K562 (cell line): ENCODE measurements around the gene ZNF219. TPM values are rescaled to one million over a fixed set of nuclear protein-coding genes. Genes with fewer than 3 reads are reported as not detected.

ENCODE experiments used
- ATAC-seq: fragments of 200-7000 bp; cut with Tn5 transposase; 3 replicates; pipeline ENCODE4 v1.9.1; 2020; ENCODE audit warnings: moderate library complexity
- BruUV-seq: library from RNA; stranded (reverse); fragments of 400-500 nt; replicated peaks from 2 replicates; lab custom pipeline; 2021; lab: Mats Ljungman, UMichigan
- CTCF ChIA-PET: fragments of 300-600 bp; formaldehyde crosslinking; extraction: SDS; loops from one replicate; lab custom pipeline; 2021; ENCODE audit warnings: low intra/inter-chr PET ratio; lab: Yijun Ruan, JAX
- POLR2A ChIA-PET: fragments of 300-600, 350-650 bp; sonication (Branson Sonifier 250); formaldehyde crosslinking; extraction: SDS; loops from one replicate; lab custom pipeline; 2021; ENCODE audit warnings: antibody characterized with exemption, inconsistent platforms; lab: Yijun Ruan, JAX
- DNase-seq, 4 experiments: peaks; one replicate each; pipeline versions ENCODE4 v3.0.0 to v3.0.0-alpha.2; 2011 to 2018; ENCODE audit warnings: low spot score in 3 of 4, mixed read lengths in 3 of 4; ENCODE audit errors: extremely low read depth in 1 of 4
- FAIRE-seq: peaks from 2 replicates; lab custom pipeline; 2011; peaks lifted over from hg19 to GRCh38; lab: Jason Lieb, UNC
- H2AFZ ChIP-seq: 2 replicates; pipeline ENCODE4 v1.6.0; 2011; ENCODE audit warnings: low read depth, low read length, control low read depth, inconsistent platforms
- H3K27ac ChIP-seq: fragments of 200-600 bp; 3 replicates; pipeline ENCODE4 v1.8.0; 2011; ENCODE audit warnings: low read depth, mild to moderate bottlenecking, control low read depth, inconsistent platforms, low read length, moderate library complexity, mixed read lengths; ENCODE audit errors: extremely low read depth
- H3K27me3 ChIP-seq, 2 experiments: fragments of 300-600 bp in 1 of 2; 2 replicates in 1 of 2; 3 replicates in 1 of 2; pipeline versions ENCODE4 v1.6.0 to v1.8.0; 2011; ENCODE audit warnings: inconsistent platforms in 2 of 2, low read length in 2 of 2, mild to moderate bottlenecking in 1 of 2, mixed read lengths in 1 of 2, moderate library complexity in 1 of 2; ENCODE audit not compliant: control insufficient read depth in 2 of 2, insufficient read depth in 2 of 2
- H3K36me3 ChIP-seq: fragments of 300-600 bp; 3 replicates; pipeline ENCODE4 v1.8.0; 2011; ENCODE audit warnings: mild to moderate bottlenecking, low read length, inconsistent platforms; ENCODE audit not compliant: control insufficient read depth, insufficient read depth
- H3K4me1 ChIP-seq, 2 experiments: fragments of 200-600 bp in 1 of 2; replicated peaks in 1 of 2; 2 replicates in 1 of 2; 3 replicates in 1 of 2; pipeline versions ENCODE4 v1.5.1 to v1.8.0; 2011; ENCODE audit warnings: inconsistent platforms in 2 of 2, low read length in 2 of 2, mild to moderate bottlenecking in 1 of 2, mixed read lengths in 1 of 2, moderate library complexity in 1 of 2; ENCODE audit not compliant: control insufficient read depth in 2 of 2, insufficient read depth in 2 of 2
- H3K4me2 ChIP-seq: 2 replicates; pipeline ENCODE4 v1.6.1; 2011; ENCODE audit warnings: low read length, control low read depth, inconsistent platforms, mixed read lengths; ENCODE audit not compliant: insufficient read depth
- H3K4me3 ChIP-seq: fragments of 200-600 bp; sonication (generic), shearing (Covaris generic); 2 replicates; pipeline ENCODE4 v1.5.1; 2016; ENCODE audit warnings: control low read depth, inconsistent platforms
- H3K79me2 ChIP-seq: fragments of 200-600 bp; 3 replicates; pipeline ENCODE4 v1.8.0; 2011; ENCODE audit warnings: low read length, inconsistent platforms; ENCODE audit not compliant: control insufficient read depth, insufficient read depth
- H3K9ac ChIP-seq, 2 experiments: 2 replicates each; pipeline versions ENCODE4 v1.6.0 to v1.6.1; 2011; ENCODE audit warnings: low read depth in 2 of 2, low read length in 2 of 2, control low read depth in 1 of 2, inconsistent platforms in 1 of 2, mild to moderate bottlenecking in 1 of 2, mixed read lengths in 1 of 2; ENCODE audit not compliant: insufficient read depth in 1 of 2
- H3K9me1 ChIP-seq: one replicate; pipeline ENCODE4 v1.6.0; 2011; ENCODE audit warnings: inconsistent platforms, mild to moderate bottlenecking, low read length, moderate library complexity; ENCODE audit not compliant: control insufficient read depth, insufficient read depth
- H3K9me3 ChIP-seq: replicated peaks from 2 replicates; pipeline ENCODE4 v1.5.1; 2011; ENCODE audit warnings: low read depth, low read length, inconsistent platforms; ENCODE audit not compliant: control insufficient read depth, insufficient read depth
- H4K20me1 ChIP-seq: replicated peaks from 2 replicates; pipeline ENCODE4 v1.6.1; 2011; ENCODE audit warnings: low read length, inconsistent platforms, mixed read lengths; ENCODE audit not compliant: control insufficient read depth, insufficient read depth
- E2F5 ChIP-seq: sonication (generic); formaldehyde crosslinking; IDR thresholded peaks from 2 replicates; pipeline ENCODE4 v1.8.0; 2022; ENCODE audit warnings: mild to moderate bottlenecking, missing genetic modification reagents
- GATA2 ChIP-seq: sonication (generic); formaldehyde crosslinking; IDR thresholded peaks from 2 replicates; pipeline ENCODE4 v1.4.0; 2020; ENCODE audit warnings: mild to moderate bottlenecking, missing genetic modification reagents
- NFXL1 ChIP-seq: fragments of 450-650 bp; formaldehyde crosslinking; IDR thresholded peaks from 2 replicates; pipeline ENCODE4 v1.4.0; 2021; ENCODE audit warnings: mild to moderate bottlenecking
- SMARCA4 ChIP-seq: fragments of 450-650 bp; IDR thresholded peaks from 2 replicates; pipeline ENCODE4 v1.6.1; 2016
- TRIM25 ChIP-seq: fragments of 450-650 bp; IDR thresholded peaks from 2 replicates; pipeline ENCODE4 v1.7.0; 2016; ENCODE audit warnings: borderline replicate concordance
- XRCC5 ChIP-seq: fragments of 200-400 bp; formaldehyde crosslinking; IDR thresholded peaks from 2 replicates; pipeline ENCODE4 v1.6.1; 2017; ENCODE audit warnings: low read depth, mild to moderate bottlenecking, low read length
- ZNF133 ChIP-seq: fragments of 250-450 bp; sonication (Bioruptor Pico); IDR thresholded peaks from 2 replicates; pipeline ENCODE4 v1.4.0; 2020; ENCODE audit warnings: mild to moderate bottlenecking
- ZNF263 ChIP-seq: sonication (generic); formaldehyde crosslinking; IDR thresholded peaks from 2 replicates; pipeline ENCODE4 v1.8.0; 2022; ENCODE audit warnings: mild to moderate bottlenecking, missing genetic modification reagents, borderline replicate concordance
- ZNF764 ChIP-seq: fragments of 250-450 bp; sonication (Bioruptor Pico); IDR thresholded peaks from 2 replicates; pipeline ENCODE4 v1.4.0; 2020; ENCODE audit warnings: low read depth, mild to moderate bottlenecking, moderate library complexity
- WGBS: fragments of 100-300 bp; shearing (Covaris generic); methylation state at CpG from one replicate; pipeline ENCODE4 v1.1.6; 2016; ENCODE audit warnings: low coverage, mixed read lengths; ENCODE audit not compliant: insufficient coverage; ENCODE audit errors: missing lambda C conversion rate; 5-methylcytosine and 5-hydroxymethylcytosine counted together
- in situ Hi-C: fragments of 300-500 bp; cut with MboI; formaldehyde crosslinking; loops from 4 replicates; pipeline ENCODE4 v1.15.0; 2018; ENCODE audit warnings: inconsistent platforms, mixed read lengths
- intact Hi-C: fragments of 100-400 bp; cut with micrococcal nuclease; formaldehyde crosslinking; loops from 2 replicates; pipeline ENCODE4 v1.14.2; 2022
- polyA plus RNA-seq, 8 experiments: library from polyadenylated mRNA; depleted of rRNA in 4 of 8; stranded (reverse) in 5 of 8; unstranded in 3 of 8; fragments of >200 nt; fragmentation: Nextera tagmentation in 2 of 8; fragmentation: Illumina TruSeq in 1 of 8; extraction: Ambion mirVana in 2 of 8; extraction: Trizol in 1 of 8; gene quantifications; 2 replicates each; pipeline versions ENCODE4 v1.2.1 to v1.2.3, GENCODE V29; 2011 to 2014; ENCODE audit warnings: inconsistent platforms in 1 of 8, missing spikeins in 1 of 8
- total RNA-seq, 7 experiments: library from RNA; depleted of rRNA in 6 of 7; stranded (reverse); fragments of >200 nt in 6 of 7; fragmentation: Illumina TruSeq in 2 of 7; extraction: Trizol in 2 of 7; gene quantifications; 2 replicates each; pipeline versions ENCODE4 v1.2.1 to v1.2.3, GENCODE V29; 2011 to 2021; ENCODE audit warnings: low replicate concordance in 1 of 7
- TF ChIP-seq, protein P1 (sequence below), 2 experiments: fragments of 450-650 bp; IDR thresholded peaks; 2 replicates each; pipeline ENCODE4 v1.6.1; 2016
- TF ChIP-seq, protein P2 (sequence below): sonication (generic); formaldehyde crosslinking; IDR thresholded peaks from 2 replicates; pipeline ENCODE4 v1.4.0; 2020; ENCODE audit warnings: mild to moderate bottlenecking, missing genetic modification reagents

Gene ZNF219
- total and polyA plus RNA-seq, 9 of the 15 experiments (the other 6 are each of a cell fraction or from before 2014, with no cell fraction given): 0.29 to 10.6 (median 2.8) TPM

- peaks cover 16 to 22% of the 10 kb centered on the region in 2 experiments; a peak in 4 of 5 replicates for H3K4me1 ChIP-seq
- no peak for DNase-seq
- ATAC-seq: no peak
- H4K20me1 ChIP-seq: no peaks in the 10 kb centered on the region
- no peak overlapping the region for H2AFZ ChIP-seq
- 62% methylated on average over 3 of the region's 3 CpGs for WGBS
- intact Hi-C loops (no loop called here), in situ Hi-C loops (no loop called here)
- H3K9me1 ChIP-seq: no peaks in the 10 kb centered on the region
- H3K9ac ChIP-seq: no peak overlapping the region
- H3K79me2 ChIP-seq: no peaks in the 10 kb centered on the region
- H3K4me2 ChIP-seq: no peak overlapping the region
- H3K9me3 ChIP-seq: no peaks in the 10 kb centered on the region
- H3K27me3 ChIP-seq: no peaks in the 10 kb centered on the region
- H3K36me3 ChIP-seq: peaks cover 3% of the 10 kb centered on the region; the same call in 1 of the 3 replicates
- BruUV-seq: no TSS peak
- ChIA-PET CTCF (interaction anchor here (0.6 kb wide), 1 partner anchor 461 kb away, joined by 4 read pairs; no protein-coding TSS in a partner anchor), POLR2A (interaction anchor here (0.6 to 1.7 kb wide), 2 partner anchors 19 to 25 kb away, joined by 3 to 6 read pairs; no protein-coding TSS in a partner anchor)
- H3K27ac ChIP-seq: no peak overlapping the region
- no peak for TF ChIP-seq GATA2 (CRISPR knock-in tag)
- TF ChIP-seq SMARCA4: no peak
- no peak for TF ChIP-seq ZNF764 (CRISPR knock-in tag)
- no peak for TF ChIP-seq NFXL1
- TF ChIP-seq ZNF133 (CRISPR knock-in tag): no peak
- TF ChIP-seq, protein P1, sequence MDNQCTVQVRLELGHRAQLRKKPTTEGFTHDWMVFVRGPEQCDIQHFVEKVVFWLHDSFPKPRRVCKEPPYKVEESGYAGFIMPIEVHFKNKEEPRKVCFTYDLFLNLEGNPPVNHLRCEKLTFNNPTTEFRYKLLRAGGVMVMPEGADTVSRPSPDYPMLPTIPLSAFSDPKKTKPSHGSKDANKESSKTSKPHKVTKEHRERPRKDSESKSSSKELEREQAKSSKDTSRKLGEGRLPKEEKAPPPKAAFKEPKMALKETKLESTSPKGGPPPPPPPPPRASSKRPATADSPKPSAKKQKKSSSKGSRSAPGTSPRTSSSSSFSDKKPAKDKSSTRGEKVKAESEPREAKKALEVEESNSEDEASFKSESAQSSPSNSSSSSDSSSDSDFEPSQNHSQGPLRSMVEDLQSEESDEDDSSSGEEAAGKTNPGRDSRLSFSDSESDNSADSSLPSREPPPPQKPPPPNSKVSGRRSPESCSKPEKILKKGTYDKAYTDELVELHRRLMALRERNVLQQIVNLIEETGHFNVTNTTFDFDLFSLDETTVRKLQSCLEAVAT (IDR thresholded peaks at IDR 0.05): no peak
- no peak for TF ChIP-seq TRIM25
- no peak for TF ChIP-seq XRCC5
- TF ChIP-seq ZNF263 (CRISPR knock-in tag): no peak
- TF ChIP-seq, protein P2, sequence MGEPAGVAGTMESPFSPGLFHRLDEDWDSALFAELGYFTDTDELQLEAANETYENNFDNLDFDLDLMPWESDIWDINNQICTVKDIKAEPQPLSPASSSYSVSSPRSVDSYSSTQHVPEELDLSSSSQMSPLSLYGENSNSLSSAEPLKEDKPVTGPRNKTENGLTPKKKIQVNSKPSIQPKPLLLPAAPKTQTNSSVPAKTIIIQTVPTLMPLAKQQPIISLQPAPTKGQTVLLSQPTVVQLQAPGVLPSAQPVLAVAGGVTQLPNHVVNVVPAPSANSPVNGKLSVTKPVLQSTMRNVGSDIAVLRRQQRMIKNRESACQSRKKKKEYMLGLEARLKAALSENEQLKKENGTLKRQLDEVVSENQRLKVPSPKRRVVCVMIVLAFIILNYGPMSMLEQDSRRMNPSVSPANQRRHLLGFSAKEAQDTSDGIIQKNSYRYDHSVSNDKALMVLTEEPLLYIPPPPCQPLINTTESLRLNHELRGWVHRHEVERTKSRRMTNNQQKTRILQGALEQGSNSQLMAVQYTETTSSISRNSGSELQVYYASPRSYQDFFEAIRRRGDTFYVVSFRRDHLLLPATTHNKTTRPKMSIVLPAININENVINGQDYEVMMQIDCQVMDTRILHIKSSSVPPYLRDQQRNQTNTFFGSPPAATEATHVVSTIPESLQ (CRISPR knock-in tag): no peak
- TF ChIP-seq E2F5 (CRISPR knock-in tag): no peak
- no peak overlapping the region for H3K4me3 ChIP-seq
- FAIRE-seq: no peak
These were observed 2.0 kb downstream of the ZNF219 start for GRCh38 chr14:21096438-21096837.
